Daoy (cell line): ENCODE measurements around the gene BTRC. TPM values are rescaled to one million over a fixed set of nuclear protein-coding genes. Genes with fewer than 3 reads are reported as not detected.
A peak's percentile ranks its signal among the peaks of the same experiment; 100 is the strongest.
"Not testable (repeated sequence)": the region's sequence is repeated elsewhere in the genome, so short reads cannot be mapped to it uniquely, and the experiment has no call there.

Experiments
- DNase-seq: peaks from one replicate; pipeline ENCODE4 v3.0.0-alpha.2; 2015; ENCODE audit warnings: low read depth
- total RNA-seq: library from RNA; depleted of rRNA; stranded (reverse); fragments of >200 nt; shearing (Covaris generic); gene quantifications from 2 replicates; pipeline ENCODE4 v1.2.3, GENCODE V29; 2014

The BTRC gene
- total RNA-seq, 1 experiment from 2014 or later, result 8.2 TPM

DNA sequence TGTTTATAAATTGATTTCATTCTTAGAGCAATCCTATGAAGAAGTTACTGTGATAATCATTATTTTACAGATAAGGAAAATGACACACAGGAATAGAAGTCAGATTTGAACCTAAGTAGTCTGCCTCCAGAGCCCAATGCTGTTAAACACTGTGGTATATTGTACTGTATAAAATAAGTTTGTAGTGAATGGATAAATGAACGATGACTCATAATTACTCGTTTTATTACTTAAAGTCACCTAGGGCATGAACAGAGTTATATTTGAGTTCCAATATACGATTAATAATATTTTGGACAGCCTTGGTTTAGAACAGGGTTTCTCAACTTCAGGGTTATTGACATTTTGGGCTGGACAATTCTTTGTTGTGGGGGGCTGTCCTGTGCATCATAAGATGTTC is 7.8 kb upstream of the BTRC start:
- DNase-seq, result no peak

- peak; percentile 29 for DNase-seq
These were observed 2.9 kb upstream of the BTRC start for GRCh38 chr10:101351017-101351416.

DNA sequence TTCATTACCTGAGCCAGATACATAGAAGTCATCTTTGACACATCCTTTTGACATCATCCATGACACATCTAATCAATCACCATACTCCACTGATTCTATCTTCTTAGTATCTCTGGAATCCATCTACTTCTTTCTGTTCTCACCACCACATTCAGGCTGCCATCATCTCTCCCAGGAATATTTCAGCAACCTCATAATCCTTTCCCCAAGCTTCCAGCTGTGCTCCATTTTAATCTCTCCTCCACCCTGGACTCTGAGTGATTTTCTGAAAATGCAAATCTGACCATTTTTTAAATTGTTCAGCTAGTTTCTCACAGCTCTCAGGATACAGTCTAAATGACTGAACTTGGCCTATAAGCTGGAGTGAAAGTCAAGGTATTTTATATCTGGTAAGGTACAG is 2.5 kb upstream of the BTRC start:
- DNase-seq, result no peak

- not testable (repeated sequence) for DNase-seq
These were observed 1.1 kb upstream of the BTRC start for GRCh38 chr10:101352857-101353256.

GRCh38 chr10:101354328-101355071 is 535 bp downstream of the BTRC start:
- DNase-seq, result peak; percentile 43

GRCh38 chr10:101355072-101355706 is 1.2 kb downstream of the BTRC start:
- no peak for DNase-seq

DNA sequence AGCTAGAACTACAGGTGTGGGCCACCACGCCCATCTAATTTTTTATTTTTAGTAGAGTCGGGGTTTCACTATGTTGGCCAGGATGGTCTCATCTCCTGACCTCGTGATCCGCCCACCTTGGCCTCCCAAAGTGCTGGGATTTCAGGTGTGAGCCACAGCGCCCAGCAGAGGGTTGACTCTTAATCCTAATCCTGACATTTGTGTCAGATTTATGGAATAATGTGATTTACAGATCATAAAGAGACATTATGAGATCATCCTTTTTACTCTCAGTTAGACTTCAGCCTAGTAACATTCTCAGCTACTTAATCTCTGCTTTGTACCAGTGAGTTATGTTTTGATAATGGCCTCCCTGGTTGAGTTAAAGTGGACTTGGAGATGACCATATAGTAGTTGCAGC is 2.2 kb downstream of the BTRC start:
- DNase-seq, result no peak

DNA sequence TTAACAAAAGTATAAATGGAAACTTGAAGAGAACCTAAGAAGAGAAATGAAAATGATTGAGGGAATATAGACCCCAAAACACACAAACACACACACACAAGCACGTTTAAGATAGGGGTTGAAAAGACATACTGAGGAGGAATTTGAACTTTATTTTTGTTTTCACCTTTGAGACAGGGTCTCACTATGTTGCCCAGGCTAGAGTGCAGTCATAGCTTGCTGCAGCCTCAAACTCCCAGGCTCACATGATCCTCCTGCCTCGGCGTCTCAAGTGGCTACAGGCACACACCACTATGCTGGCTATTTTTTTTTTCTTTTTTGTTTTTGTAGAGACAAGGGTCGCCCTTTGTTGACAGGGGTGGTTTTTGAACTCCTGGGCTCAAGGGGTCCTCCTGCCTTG is 4.0 kb downstream of the BTRC start:
- DNase-seq, result no peak

DNA sequence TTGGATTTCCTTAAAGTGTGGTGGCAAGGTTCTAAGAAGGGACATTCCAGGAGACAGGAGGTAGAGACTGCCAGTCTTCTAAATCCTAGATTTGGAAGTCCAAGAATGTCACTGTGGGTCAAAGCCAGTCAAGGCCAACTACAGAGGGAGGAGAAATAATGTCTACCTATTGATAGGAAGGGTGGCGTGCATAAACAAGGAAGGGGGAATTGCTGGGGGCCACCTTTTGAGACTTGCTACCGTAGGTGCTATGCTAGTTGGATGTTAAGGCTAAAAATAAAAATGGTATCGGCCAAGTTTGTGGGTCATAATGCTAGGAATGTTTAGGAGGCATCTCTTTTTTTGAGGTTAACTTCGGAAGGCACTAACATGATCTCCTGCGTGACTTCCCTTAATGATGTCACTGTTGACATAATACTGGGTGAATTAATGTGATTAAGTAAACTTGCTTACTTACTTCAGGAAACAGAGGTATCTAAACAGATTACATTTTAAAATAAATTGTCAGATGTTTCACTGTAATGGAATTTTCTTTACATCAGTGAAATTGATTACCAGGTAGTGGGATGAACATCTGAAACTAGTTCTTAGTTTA is 4.8 kb downstream of the BTRC start:
- DNase-seq, result no peak

DNA sequence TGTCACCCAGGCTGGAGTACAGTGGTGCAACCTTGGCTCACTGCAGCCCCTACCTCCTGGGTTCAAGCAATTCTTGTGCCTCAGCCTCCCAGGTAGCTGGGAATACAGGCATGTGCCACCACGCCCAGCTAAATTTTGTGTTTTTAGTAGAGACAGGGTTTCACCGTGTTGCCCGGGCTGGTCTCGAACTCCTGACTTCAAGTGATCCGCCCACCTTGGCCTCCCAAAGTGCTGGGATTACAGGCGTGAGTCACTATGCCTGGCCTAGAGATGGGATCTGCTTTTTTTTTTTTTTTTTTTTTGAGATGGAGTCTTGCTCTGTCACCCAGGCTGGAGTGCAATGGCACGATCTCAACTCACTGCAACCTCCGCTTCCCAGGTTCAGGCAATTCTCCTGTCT is 6.1 kb downstream of the BTRC start:
- DNase-seq, result not testable (repeated sequence)

GRCh38 chr10:101360841-101361240 is 6.9 kb downstream of the BTRC start:
- DNase-seq, result not testable (repeated sequence)

GRCh38 chr10:101363850-101364400 is 10.0 kb downstream of the BTRC start:
- no peak for DNase-seq

- DNase-seq, result no peak
These were observed 10.8 kb downstream of the BTRC start for GRCh38 chr10:101364721-101365120.

GRCh38 chr10:101367569-101368453 is 13.8 kb downstream of the BTRC start:
- DNase-seq, result peak; percentile 72

GRCh38 chr10:101373063-101373462 is 19.1 kb downstream of the BTRC start:
- no peak for DNase-seq

GRCh38 chr10:101373993-101374392 is 20.0 kb downstream of the BTRC start:
- DNase-seq, result not testable (repeated sequence)

- no peak for DNase-seq
These were observed 21.1 kb downstream of the BTRC start for GRCh38 chr10:101375076-101375475.

- DNase-seq, result no peak
These were observed 25.8 kb downstream of the BTRC start for GRCh38 chr10:101379663-101380352.

GRCh38 chr10:101380353-101381017 is 26.5 kb downstream of the BTRC start:
- no peak for DNase-seq

GRCh38 chr10:101385866-101386658 is 32.1 kb downstream of the BTRC start:
- DNase-seq, result no peak
